Sigmoid colon (tissue), 7 donors: ENCODE data around the gene SEMA4B. TPM values are rescaled to one million over a fixed set of nuclear protein-coding genes. Genes with fewer than 3 reads are reported as not detected.
A peak's percentile ranks its signal among the peaks of the same experiment; 100 is the strongest.

Experiments
- DNase-seq: peaks from one replicate; pipeline ENCODE4 v3.0.0-alpha.2; 2019
- H3K27ac ChIP-seq, 4 donors: fragments of 200-600 bp; sonication (generic); one replicate each; pipeline ENCODE4 v1.5.1; 2016 to 2019; ENCODE audit warnings: mild to moderate bottlenecking in 1 of 4
- H3K27me3 ChIP-seq, 3 donors: fragments of 200-600 bp; sonication (generic); one replicate each; pipeline ENCODE4 v1.5.1; 2019; ENCODE audit warnings: mild to moderate bottlenecking in 1 of 3
- H3K36me3 ChIP-seq, 4 donors: fragments of 200-600 bp; sonication (generic); one replicate each; pipeline ENCODE4 v1.5.1; 2016 to 2019
- H3K4me1 ChIP-seq, 4 donors: fragments of 200-600 bp; sonication (generic); one replicate each; pipeline ENCODE4 v1.5.1; 2017 to 2019
- H3K4me3 ChIP-seq, 4 donors: fragments of 200-600 bp; sonication (generic); one replicate each; pipeline ENCODE4 v1.5.1; 2017 to 2019; ENCODE audit warnings: mild to moderate bottlenecking in 2 of 4, moderate library complexity in 1 of 4
- H3K9me3 ChIP-seq, 4 donors: fragments of 200-600 bp in 3 of 4; sonication (generic) in 3 of 4; one replicate each; pipeline versions ENCODE4 v1.5.1 to v1.6.1; 2013 to 2019
- CTCF ChIP-seq, 4 experiments: fragments of 450-650 bp in 3 of 4; fragments of 200-600 bp in 1 of 4; IDR thresholded peaks; one replicate each; pipeline ENCODE4 v1.5.1; 2016 to 2019; ENCODE audit warnings: antibody characterized with exemption in 4 of 4, mild to moderate bottlenecking in 3 of 4, moderate library complexity in 2 of 4
- EP300 ChIP-seq, 4 donors: sonication (generic); formaldehyde crosslinking; IDR thresholded peaks; one replicate each; pipeline ENCODE4 v1.6.1; 2017; ENCODE audit warnings: antibody characterized with exemption in 4 of 4
- POLR2A ChIP-seq, 2 donors: fragments of 450-650 bp; IDR thresholded peaks; one replicate each; pipeline ENCODE4 v1.6.1; 2016; ENCODE audit warnings: antibody characterized with exemption in 2 of 2, mild to moderate bottlenecking in 2 of 2, moderate library complexity in 2 of 2
- POLR2AphosphoS5 ChIP-seq, 4 donors: sonication (generic); formaldehyde crosslinking; IDR thresholded peaks; one replicate each; pipeline ENCODE4 v1.6.1; 2017; ENCODE audit warnings: antibody characterized with exemption in 4 of 4
- WGBS, 2 donors: extraction: QIAGEN DNeasy Blood & Tissue Kit; methylation state at CpG; one replicate each; pipeline ENCODE4 v1.1.7; 2013; 5-methylcytosine and 5-hydroxymethylcytosine counted together
- intact Hi-C: fragments of 100-400 bp; cut with DNase I; formaldehyde crosslinking; loops from one replicate; pipeline ENCODE4 v1.15.1; 2023
- polyA plus RNA-seq, 3 donors: library from polyadenylated mRNA; stranded (reverse); fragments of 200-250 nt; gene quantifications; one replicate each; pipeline ENCODE4 v1.2.3, GENCODE V29; 2013
- total RNA-seq, 4 donors: library from RNA; depleted of rRNA; stranded (reverse); fragments of >200 nt; gene quantifications; one replicate each; pipeline ENCODE4 v1.1.0, GENCODE V29; 2016
- donor health status: healthy with polysubstance abuse.
- donor health status: Bipolar disorder and iron deficiency.
- donor health status: healthy.

SEMA4B gene
- total and polyA plus RNA-seq, 7 donors: 10.6 to 94.5 (median 50.7) TPM

- intact Hi-C loops: no loop called here
- H3K4me1 ChIP-seq: peaks cover 0 to 45% (median 27%) of the 10 kb centered on the region in 4 donors
- no peak for TF ChIP-seq POLR2AphosphoS5 (IDR thresholded peaks at IDR 0.05)
- no peak for TF ChIP-seq POLR2A (IDR thresholded peaks at IDR 0.05)
- TF ChIP-seq CTCF (IDR thresholded peaks at IDR 0.05): no peak
- TF ChIP-seq EP300 (IDR thresholded peaks at IDR 0.05): no peak
- H3K4me3 ChIP-seq: no peak overlapping the region
- no peaks in the 10 kb centered on the region for H3K36me3 ChIP-seq
- no peak for DNase-seq
- WGBS, 2 donors: 72 to 79% methylated on average over 7 of the region's 7 CpGs
- H3K27me3 ChIP-seq: no peaks in the 10 kb centered on the region
- H3K9me3 ChIP-seq: no peaks in the 10 kb centered on the region
- peak overlapping the region; percentile 90 to 96 (median 94) for H3K27ac ChIP-seq
Measured at GRCh38 chr15:90173372-90173771, 27.8 kb upstream of the SEMA4B start.

- peak; percentile 99 for DNase-seq
- 61 to 72% methylated on average over 25 of the region's 25 CpGs for WGBS, 2 donors
- Histone ChIP-seq H3K4me1 (peaks cover 0 to 45% (median 27%) of the 10 kb centered on the region in 4 donors), H3K9me3 (no peaks in the 10 kb centered on the region), H3K27ac (peak overlapping the region; percentile 90 to 96 (median 94)), H3K27me3 (no peaks in the 10 kb centered on the region), H3K4me3 (peak overlapping the region in 3 of 4 donors; percentile 13 to 32 (median 21)), H3K36me3 (no peaks in the 10 kb centered on the region)
- TF ChIP-seq CTCF (IDR thresholded peaks at IDR 0.05) (no peak), POLR2AphosphoS5 (IDR thresholded peaks at IDR 0.05) (peak; percentile 80 to 92 (median 88)), EP300 (IDR thresholded peaks at IDR 0.05) (peak; percentile 89 to 98 (median 94))
- intact Hi-C loops: no loop called here
Measured at GRCh38 chr15:90174140-90174875, 26.8 kb upstream of the SEMA4B start.

GRCh38 chr15:90177012-90177411 lies 24.1 kb upstream of the SEMA4B start:
- no peak for DNase-seq
- Histone ChIP-seq H3K36me3 (no peaks in the 10 kb centered on the region), H3K4me3 (no peak overlapping the region), H3K27ac (peak overlapping the region in 3 of 4 donors; percentile 93 to 96 (median 95)), H3K27me3 (no peaks in the 10 kb centered on the region), H3K9me3 (no peaks in the 10 kb centered on the region), H3K4me1 (peaks cover 0 to 45% (median 27%) of the 10 kb centered on the region in 4 donors)
- no peak for TF ChIP-seq POLR2A (IDR thresholded peaks at IDR 0.05)
- no peak for TF ChIP-seq EP300 (IDR thresholded peaks at IDR 0.05)
- TF ChIP-seq POLR2AphosphoS5 (IDR thresholded peaks at IDR 0.05): no peak
- TF ChIP-seq CTCF (IDR thresholded peaks at IDR 0.05): no peak
- WGBS, 2 donors: 94 to 96% methylated on average over 9 of the region's 9 CpGs
- intact Hi-C loops: no loop called here

- Histone ChIP-seq H3K9me3 (no peaks in the 10 kb centered on the region), H3K36me3 (no peaks in the 10 kb centered on the region), H3K27ac (peak overlapping the region in 1 of 4 donors; percentile 96), H3K4me1 (peaks cover 0 to 50% (median 34%) of the 10 kb centered on the region in 4 donors), H3K27me3 (no peaks in the 10 kb centered on the region), H3K4me3 (no peak overlapping the region)
- WGBS, 2 donors: 69 to 78% methylated on average over 10 of the region's 10 CpGs
- intact Hi-C loops: no loop called here
- DNase-seq: no peak
- TF ChIP-seq POLR2AphosphoS5 (IDR thresholded peaks at IDR 0.05) (no peak), EP300 (IDR thresholded peaks at IDR 0.05) (no peak), POLR2A (IDR thresholded peaks at IDR 0.05) (no peak), CTCF (IDR thresholded peaks at IDR 0.05) (no peak)
Measured at GRCh38 chr15:90178468-90179435, 22.4 kb upstream of the SEMA4B start.
